ENCODE measurements around the gene DOK5. TPM values are rescaled to one million over a fixed set of nuclear protein-coding genes. Genes with fewer than 3 reads are reported as not detected.

The DOK5 gene
- total and polyA plus RNA-seq, 2 donors, result 0.76 to 1.0 TPM

DNA sequence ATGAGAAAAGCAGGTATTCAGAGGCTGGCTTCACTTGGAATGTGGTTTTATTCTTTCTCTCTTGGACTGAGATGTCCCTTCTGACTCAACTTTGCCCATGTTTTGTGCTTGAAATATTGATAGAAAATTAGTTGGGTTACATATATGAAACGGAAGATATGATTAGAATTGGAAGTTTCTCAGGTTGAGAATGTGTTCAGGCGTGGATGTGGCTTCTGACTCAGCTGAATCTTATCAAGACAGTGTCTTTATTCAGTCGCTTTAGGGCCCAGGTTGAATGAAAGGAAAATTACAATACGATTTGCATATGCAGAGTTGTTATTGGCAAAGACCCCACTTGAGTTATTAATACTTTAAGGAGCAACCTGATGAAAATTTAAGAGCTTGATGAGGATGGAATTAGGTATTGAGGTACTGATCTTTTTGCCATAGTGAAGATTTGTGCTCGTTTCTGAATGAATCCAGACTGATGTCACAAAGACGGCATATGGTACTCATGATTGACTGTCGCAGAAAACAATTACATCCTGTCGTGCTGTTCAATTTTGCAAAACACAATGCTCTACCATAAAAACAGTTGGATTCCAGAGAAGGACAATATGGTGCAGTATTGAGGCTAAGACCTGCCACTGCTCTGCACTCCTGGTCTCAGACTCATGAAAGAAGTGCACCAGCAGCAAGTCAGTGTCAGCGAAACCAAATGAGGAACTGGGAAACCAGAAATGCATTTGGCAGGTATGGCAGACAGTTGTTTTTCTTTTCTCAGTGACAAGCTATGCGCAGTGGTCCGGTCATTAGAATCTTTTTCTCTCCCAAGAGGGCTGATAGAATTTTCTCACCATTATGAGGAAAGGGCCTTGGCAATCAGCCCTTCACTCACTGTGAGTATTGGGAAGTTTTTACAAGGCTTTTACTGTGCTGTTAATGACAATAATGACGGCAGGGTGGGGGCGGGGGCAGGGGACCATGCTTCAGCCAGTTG is 158.3 kb downstream of the DOK5 start:
- no peaks in the 10 kb centered on the region for H3K36me3 ChIP-seq (ENCODE audit: control insufficient read depth in 2 of 2, insufficient read depth in 2 of 2, low read length in 1 of 2)

DNA sequence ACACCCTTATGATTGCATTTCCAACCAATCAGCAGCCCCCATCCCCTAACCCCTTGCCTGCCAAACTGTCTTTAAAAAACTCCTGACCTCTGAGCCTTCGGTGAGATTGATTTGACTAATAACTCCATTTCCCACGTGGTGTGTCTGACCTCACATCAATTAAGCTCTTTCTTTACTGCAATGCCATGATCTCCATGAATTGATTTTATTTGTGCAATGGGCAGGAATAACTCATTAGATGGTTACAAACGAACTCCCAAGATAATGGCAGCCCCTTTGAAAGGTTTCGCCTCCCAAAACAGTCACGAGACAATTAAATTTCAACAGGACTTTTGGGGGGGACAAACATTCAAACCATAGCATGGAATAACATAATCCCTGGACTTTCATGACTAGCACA is 161.2 kb downstream of the DOK5 start:
- Histone ChIP-seq H3K36me3 (ENCODE audit: control insufficient read depth in 2 of 2, insufficient read depth in 2 of 2, low read length in 1 of 2) (no peaks in the 10 kb centered on the region), H3K4me3 (ENCODE audit: low read length in 2 of 2) (no peak overlapping the region), H3K27me3 (ENCODE audit: control insufficient read depth in 2 of 2, insufficient read depth in 1 of 2, low read length in 1 of 2) (no peaks in the 10 kb centered on the region), H3K4me1 (ENCODE audit: control insufficient read depth in 2 of 2, insufficient read depth in 2 of 2, low read length in 2 of 2) (no peaks in the 10 kb centered on the region), H3K9me3 (ENCODE audit: control insufficient read depth in 2 of 2, insufficient read depth in 1 of 2, low read length in 1 of 2) (no peaks in the 10 kb centered on the region), H3K27ac (ENCODE audit: low read depth in 1 of 2, low read length in 1 of 2) (no peak overlapping the region)
- 84% methylated on average over 5 of the region's 5 CpGs for WGBS
- no peak for DNase-seq (ENCODE audit: low read depth in 6 of 9, low spot score in 9 of 9)

More for the DNA sequence above, 158.3 kb downstream of the DOK5 start:
- Histone ChIP-seq H3K4me1 (ENCODE audit: control insufficient read depth in 2 of 2, insufficient read depth in 2 of 2, low read length in 2 of 2) (no peaks in the 10 kb centered on the region), H3K9me3 (ENCODE audit: control insufficient read depth in 2 of 2, insufficient read depth in 1 of 2, low read length in 1 of 2) (no peaks in the 10 kb centered on the region), H3K4me3 (ENCODE audit: low read length in 2 of 2) (no peak overlapping the region), H3K27me3 (ENCODE audit: control insufficient read depth in 2 of 2, insufficient read depth in 1 of 2, low read length in 1 of 2) (no peaks in the 10 kb centered on the region), H3K27ac (ENCODE audit: low read depth in 1 of 2, low read length in 1 of 2) (no peak overlapping the region)
- DNase-seq (ENCODE audit: low read depth in 6 of 9, low spot score in 9 of 9), result no peak
- 72% methylated on average over 13 of the region's 13 CpGs for WGBS

DNA sequence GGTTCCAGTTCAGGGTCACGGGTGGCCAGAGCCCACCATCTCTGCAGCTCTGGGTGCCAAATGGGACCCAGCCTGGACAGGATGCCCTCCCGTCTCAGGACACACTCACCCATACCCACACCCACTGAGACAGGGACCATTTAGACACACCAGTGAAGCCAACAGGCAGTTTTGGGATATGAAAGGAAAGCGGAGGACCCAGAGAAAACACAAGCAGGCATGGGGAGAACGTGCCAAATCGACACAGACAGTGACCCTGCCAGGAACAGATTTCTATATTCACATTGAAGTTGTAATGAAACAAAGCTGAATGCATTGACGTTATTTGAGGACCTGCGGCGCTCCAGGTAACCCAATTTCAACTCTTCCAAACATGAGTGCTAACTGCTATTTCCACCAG is 164.5 kb downstream of the DOK5 start:
- Histone ChIP-seq H3K9me3 (ENCODE audit: control insufficient read depth in 2 of 2, insufficient read depth in 1 of 2, low read length in 1 of 2) (no peaks in the 10 kb centered on the region), H3K4me1 (ENCODE audit: control insufficient read depth in 2 of 2, insufficient read depth in 2 of 2, low read length in 2 of 2) (no peaks in the 10 kb centered on the region), H3K4me3 (ENCODE audit: low read length in 2 of 2) (no peak overlapping the region), H3K36me3 (ENCODE audit: control insufficient read depth in 2 of 2, insufficient read depth in 2 of 2, low read length in 1 of 2) (no peaks in the 10 kb centered on the region), H3K27ac (ENCODE audit: low read depth in 1 of 2, low read length in 1 of 2) (no peak overlapping the region), H3K27me3 (ENCODE audit: control insufficient read depth in 2 of 2, insufficient read depth in 1 of 2, low read length in 1 of 2) (no peaks in the 10 kb centered on the region)
- no peak for DNase-seq (ENCODE audit: low read depth in 6 of 9, low spot score in 9 of 9)
- WGBS, result 96% methylated on average over 8 of the region's 8 CpGs

DNA sequence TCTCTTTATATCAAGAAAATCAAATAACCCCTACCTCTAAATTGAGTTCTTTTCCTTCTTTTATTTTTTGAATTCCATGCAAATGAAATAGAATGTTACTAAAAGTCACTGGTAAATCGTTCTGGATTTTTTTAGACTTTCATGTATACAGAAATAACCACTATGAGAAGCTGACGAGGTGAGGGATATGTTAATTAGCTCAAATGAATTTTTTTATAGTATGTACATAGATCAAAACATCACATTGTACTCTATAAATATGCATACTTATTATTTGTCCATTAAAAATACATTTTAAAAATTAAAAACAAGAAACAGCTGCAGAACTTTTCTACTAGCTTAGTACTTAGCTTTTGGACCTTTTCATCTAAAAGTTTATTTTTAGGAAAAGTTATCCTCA is 165.4 kb downstream of the DOK5 start:
- H3K9me3 ChIP-seq (ENCODE audit: control insufficient read depth in 2 of 2, insufficient read depth in 1 of 2, low read length in 1 of 2), result no peaks in the 10 kb centered on the region
- no peak overlapping the region for H3K27ac ChIP-seq (ENCODE audit: low read depth in 1 of 2, low read length in 1 of 2)
- no peaks in the 10 kb centered on the region for H3K4me1 ChIP-seq (ENCODE audit: control insufficient read depth in 2 of 2, insufficient read depth in 2 of 2, low read length in 2 of 2)
- 86% methylated on average over 2 of the region's 2 CpGs for WGBS
- H3K27me3 ChIP-seq (ENCODE audit: control insufficient read depth in 2 of 2, insufficient read depth in 1 of 2, low read length in 1 of 2), result no peaks in the 10 kb centered on the region
- H3K36me3 ChIP-seq (ENCODE audit: control insufficient read depth in 2 of 2, insufficient read depth in 2 of 2, low read length in 1 of 2), result no peaks in the 10 kb centered on the region
- no peak overlapping the region for H3K4me3 ChIP-seq (ENCODE audit: low read length in 2 of 2)
- no peak for DNase-seq (ENCODE audit: low read depth in 6 of 9, low spot score in 9 of 9)

DNA sequence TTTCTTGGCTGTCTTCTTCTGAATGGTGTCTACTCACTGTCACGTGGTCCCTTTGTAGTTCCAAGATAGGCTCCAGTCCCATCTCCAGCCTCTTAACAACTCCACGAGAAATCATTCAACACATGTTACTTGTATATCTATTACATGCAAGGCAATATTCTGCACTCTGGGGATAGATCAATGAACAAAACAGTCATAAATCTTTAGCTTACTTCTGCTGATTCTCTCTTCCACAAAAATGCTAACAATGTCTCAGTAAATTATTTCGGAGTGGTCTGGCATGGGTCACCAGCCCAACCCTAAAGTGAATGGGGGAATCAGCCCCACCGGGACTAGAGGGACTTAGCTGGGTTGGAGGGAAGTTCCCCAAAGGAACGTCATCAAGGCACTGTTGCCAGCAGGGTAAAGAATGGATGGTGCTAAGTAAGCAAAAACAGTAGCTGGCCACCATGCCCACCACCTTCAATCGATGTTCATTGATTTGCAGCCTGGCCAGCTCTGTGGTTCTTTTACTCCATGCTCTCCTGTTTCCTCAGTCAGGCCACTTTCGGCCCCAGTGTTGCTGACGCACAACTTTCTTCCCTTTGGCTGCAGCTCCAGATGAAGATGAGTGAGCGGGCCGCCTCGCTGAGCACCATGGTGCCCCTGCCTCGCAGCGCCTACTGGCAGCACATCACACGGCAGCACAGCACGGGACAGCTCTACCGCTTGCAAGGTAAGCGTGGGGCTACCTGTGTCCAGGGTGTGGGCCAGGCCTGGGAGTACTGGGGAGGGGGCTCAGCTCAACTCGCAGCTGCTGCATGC is 167.7 kb downstream of the DOK5 start:
- Histone ChIP-seq H3K4me1 (ENCODE audit: control insufficient read depth in 2 of 2, insufficient read depth in 2 of 2, low read length in 2 of 2) (no peaks in the 10 kb centered on the region), H3K9me3 (ENCODE audit: control insufficient read depth in 2 of 2, insufficient read depth in 1 of 2, low read length in 1 of 2) (no peaks in the 10 kb centered on the region), H3K36me3 (ENCODE audit: control insufficient read depth in 2 of 2, insufficient read depth in 2 of 2, low read length in 1 of 2) (no peaks in the 10 kb centered on the region), H3K4me3 (ENCODE audit: low read length in 2 of 2) (no peak overlapping the region), H3K27ac (ENCODE audit: low read depth in 1 of 2, low read length in 1 of 2) (no peak overlapping the region), H3K27me3 (ENCODE audit: control insufficient read depth in 2 of 2, insufficient read depth in 1 of 2, low read length in 1 of 2) (no peaks in the 10 kb centered on the region)
- 94% methylated on average over 18 of the region's 18 CpGs for WGBS
- no peak for DNase-seq (ENCODE audit: low read depth in 6 of 9, low spot score in 9 of 9)

DNA sequence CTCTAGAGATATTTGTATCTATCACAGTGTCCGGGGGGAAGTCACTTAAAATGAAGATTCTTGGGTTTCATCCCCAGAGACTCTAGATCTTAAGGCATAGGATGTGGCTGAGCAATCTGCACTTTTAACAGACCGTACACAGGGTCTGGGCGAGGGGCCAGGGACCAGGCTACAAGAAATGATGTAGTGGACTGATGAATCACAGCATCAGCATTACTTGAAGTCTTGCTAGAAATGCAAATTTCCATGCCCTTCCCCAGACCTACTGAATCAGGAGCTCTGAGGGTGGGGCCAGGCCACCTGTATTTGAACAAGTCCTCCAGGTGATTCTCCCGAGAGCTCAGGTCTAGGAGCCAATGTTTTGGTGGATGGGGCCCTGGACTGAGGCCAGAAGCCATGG is 168.4 kb downstream of the DOK5 start:
- DNase-seq (ENCODE audit: low read depth in 6 of 9, low spot score in 9 of 9), result no peak
- Histone ChIP-seq H3K9me3 (ENCODE audit: control insufficient read depth in 2 of 2, insufficient read depth in 1 of 2, low read length in 1 of 2) (no peaks in the 10 kb centered on the region), H3K27me3 (ENCODE audit: control insufficient read depth in 2 of 2, insufficient read depth in 1 of 2, low read length in 1 of 2) (no peaks in the 10 kb centered on the region), H3K27ac (ENCODE audit: low read depth in 1 of 2, low read length in 1 of 2) (no peak overlapping the region), H3K4me3 (ENCODE audit: low read length in 2 of 2) (no peak overlapping the region), H3K36me3 (ENCODE audit: control insufficient read depth in 2 of 2, insufficient read depth in 2 of 2, low read length in 1 of 2) (no peaks in the 10 kb centered on the region), H3K4me1 (ENCODE audit: control insufficient read depth in 2 of 2, insufficient read depth in 2 of 2, low read length in 2 of 2) (no peaks in the 10 kb centered on the region)
- WGBS, result 94% methylated on average over 4 of the region's 4 CpGs

GRCh38 chr20:54645445-54646155 is 170.2 kb downstream of the DOK5 start:
- Histone ChIP-seq H3K4me1 (ENCODE audit: control insufficient read depth in 2 of 2, insufficient read depth in 2 of 2, low read length in 2 of 2) (no peaks in the 10 kb centered on the region), H3K27ac (ENCODE audit: low read depth in 1 of 2, low read length in 1 of 2) (no peak overlapping the region), H3K27me3 (ENCODE audit: control insufficient read depth in 2 of 2, insufficient read depth in 1 of 2, low read length in 1 of 2) (no peaks in the 10 kb centered on the region), H3K4me3 (ENCODE audit: low read length in 2 of 2) (no peak overlapping the region), H3K9me3 (ENCODE audit: control insufficient read depth in 2 of 2, insufficient read depth in 1 of 2, low read length in 1 of 2) (no peaks in the 10 kb centered on the region), H3K36me3 (ENCODE audit: control insufficient read depth in 2 of 2, insufficient read depth in 2 of 2, low read length in 1 of 2) (no peaks in the 10 kb centered on the region)
- no peak for DNase-seq (ENCODE audit: low read depth in 6 of 9, low spot score in 9 of 9)
- WGBS, result 66% methylated on average over 8 of the region's 8 CpGs

DNA sequence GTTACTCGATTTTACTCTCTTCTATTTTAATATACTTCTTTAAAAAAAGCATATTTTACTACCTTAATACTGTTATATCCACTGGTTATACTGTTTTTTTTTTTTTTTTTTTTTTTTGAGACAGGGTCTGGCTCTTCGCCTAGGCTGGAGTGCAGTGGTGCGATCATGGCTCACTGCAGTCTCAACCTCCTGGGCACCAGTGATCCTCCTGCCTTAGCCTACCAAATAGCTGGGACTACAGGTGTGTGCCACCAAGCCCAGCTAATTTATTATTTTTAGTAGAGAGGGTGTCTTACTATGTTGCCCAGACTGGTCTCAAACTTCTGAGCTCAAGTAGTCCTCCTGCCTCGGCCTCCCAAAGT is 170.7 kb downstream of the DOK5 start:
- WGBS, result 92% methylated on average over 4 of the region's 4 CpGs
- Histone ChIP-seq H3K4me1 (ENCODE audit: control insufficient read depth in 2 of 2, insufficient read depth in 2 of 2, low read length in 2 of 2) (no peaks in the 10 kb centered on the region), H3K27me3 (ENCODE audit: control insufficient read depth in 2 of 2, insufficient read depth in 1 of 2, low read length in 1 of 2) (no peaks in the 10 kb centered on the region), H3K9me3 (ENCODE audit: control insufficient read depth in 2 of 2, insufficient read depth in 1 of 2, low read length in 1 of 2) (no peaks in the 10 kb centered on the region), H3K27ac (ENCODE audit: low read depth in 1 of 2, low read length in 1 of 2) (no peak overlapping the region), H3K36me3 (ENCODE audit: control insufficient read depth in 2 of 2, insufficient read depth in 2 of 2, low read length in 1 of 2) (no peaks in the 10 kb centered on the region), H3K4me3 (ENCODE audit: low read length in 2 of 2) (no peak overlapping the region)
- no peak for DNase-seq (ENCODE audit: low read depth in 6 of 9, low spot score in 9 of 9)
